AG20443 (cell line): ENCODE results near the gene ITGB1.

Source experiments
- DNase-seq: peaks from one replicate; pipeline ENCODE4 v3.0.0; 2012; ENCODE audit warnings: low spot score, mixed read lengths

ITGB1 gene

GRCh38 chr10:32955299-32955772, 2.7 kb downstream of the ITGB1 start:
- DNase-seq, result no peak

GRCh38 chr10:32954545-32955298, 3.3 kb downstream of the ITGB1 start:
- DNase-seq, result no peak

- no peak for DNase-seq
Observed at GRCh38 chr10:32954080-32954479, 4.0 kb downstream of the ITGB1 start.

GRCh38 chr10:32953277-32953927, 4.6 kb downstream of the ITGB1 start:
- no peak for DNase-seq

GRCh38 chr10:32952541-32953276, 5.3 kb downstream of the ITGB1 start:
- no peak for DNase-seq

- no peak for DNase-seq
Observed at GRCh38 chr10:32952094-32952493, 5.9 kb downstream of the ITGB1 start.

GRCh38 chr10:32951111-32951510, 6.9 kb downstream of the ITGB1 start:
- no peak for DNase-seq

GRCh38 chr10:32950591-32951108, 7.4 kb downstream of the ITGB1 start:
- no peak for DNase-seq

GRCh38 chr10:32949221-32949678, 8.8 kb downstream of the ITGB1 start:
- DNase-seq, result no peak

GRCh38 chr10:32948451-32948850, 9.6 kb downstream of the ITGB1 start:
- DNase-seq, result no peak

- DNase-seq, result no peak
Observed at GRCh38 chr10:32947586-32947985, 10.4 kb downstream of the ITGB1 start.

- no peak for DNase-seq
Observed at GRCh38 chr10:32946108-32946507, 11.9 kb downstream of the ITGB1 start.

- no peak for DNase-seq
Observed at GRCh38 chr10:32943854-32944661, 14.0 kb downstream of the ITGB1 start.

GRCh38 chr10:32943395-32943794, 14.6 kb downstream of the ITGB1 start:
- no peak for DNase-seq

GRCh38 chr10:32942081-32942480, 15.9 kb downstream of the ITGB1 start:
- DNase-seq, result no peak

- DNase-seq, result no peak
Observed at GRCh38 chr10:32941357-32941756, 16.7 kb downstream of the ITGB1 start.

- no peak for DNase-seq
Observed at GRCh38 chr10:32940321-32941301, 17.4 kb downstream of the ITGB1 start.

- no peak for DNase-seq
Observed at GRCh38 chr10:32939296-32940111, 18.5 kb downstream of the ITGB1 start.

- peak; percentile 18 for DNase-seq
Observed at GRCh38 chr10:32938554-32939061, 19.4 kb downstream of the ITGB1 start.
